IMR-90 (cell line): ENCODE measurements around the gene MRTFA. TPM values are rescaled to one million over a fixed set of nuclear protein-coding genes. Genes with fewer than 3 reads are reported as not detected.

Source experiments
- ATAC-seq: fragments of 200-7000 bp; cut with Tn5 transposase; 2 replicates; pipeline ENCODE4 v1.9.1; 2020; ENCODE audit warnings: low read depth, mild to moderate bottlenecking, moderate library complexity
- BruUV-seq: library from RNA; stranded (reverse); fragments of 400-500 nt; replicated peaks from 2 replicates; lab custom pipeline; 2021; lab: Mats Ljungman, UMichigan
- CTCF ChIA-PET: fragments of 300-600 bp; formaldehyde crosslinking; extraction: SDS; loops from one replicate; lab custom pipeline; 2021; ENCODE audit warnings: antibody characterized with exemption; lab: Yijun Ruan, JAX
- POLR2A ChIA-PET: fragments of 300-600 bp; sonication (Branson Sonifier 250); formaldehyde crosslinking; loops from one replicate; lab custom pipeline; 2022; ENCODE audit warnings: antibody characterized with exemption; ENCODE audit not compliant: unreplicated experiment; lab: Charles Lee
- DNase-seq: peaks from one replicate; pipeline ENCODE4 v3.0.0; 2013
- H2AFZ ChIP-seq: replicated peaks from 2 replicates; pipeline ENCODE3; 2013; ENCODE audit warnings: low read length, mild to moderate bottlenecking; ENCODE audit not compliant: poor library complexity
- H2AK5ac ChIP-seq: 2 replicates; pipeline ENCODE4 v1.6.1; 2013; ENCODE audit warnings: low read depth, low read length, inconsistent platforms
- H2AK9ac ChIP-seq: replicated peaks from 2 replicates; pipeline ENCODE3; 2013; ENCODE audit warnings: mild to moderate bottlenecking, low read depth, low read length, moderate library complexity; ENCODE audit not compliant: poor library complexity
- H2BK120ac ChIP-seq: 2 replicates; pipeline ENCODE4 v1.6.1; 2013; ENCODE audit warnings: low read depth, low read length, inconsistent platforms
- H2BK15ac ChIP-seq: 3 replicates; pipeline ENCODE4 v1.6.1; 2013; ENCODE audit warnings: low read depth, low read length, inconsistent platforms
- H2BK20ac ChIP-seq: 2 replicates; pipeline ENCODE4 v1.6.1; 2013; ENCODE audit warnings: low read depth, mild to moderate bottlenecking, inconsistent platforms, low read length, moderate library complexity
- H2BK5ac ChIP-seq: 2 replicates; pipeline ENCODE4 v1.6.1; 2013; ENCODE audit warnings: mild to moderate bottlenecking, low read depth, low read length, inconsistent platforms; ENCODE audit not compliant: poor library complexity, severe bottlenecking
- H3K14ac ChIP-seq: replicated peaks from 2 replicates; pipeline ENCODE4 v1.6.1; 2013; ENCODE audit warnings: low read depth, low read length, inconsistent platforms
- H3K18ac ChIP-seq: 2 replicates; pipeline ENCODE4 v1.6.1; 2013; ENCODE audit warnings: low read depth, low read length, control low read depth
- H3K23ac ChIP-seq: 2 replicates; pipeline ENCODE4 v1.6.1; 2013; ENCODE audit warnings: low read depth, low read length, inconsistent platforms
- H3K27ac ChIP-seq: 2 replicates; pipeline ENCODE4 v1.5.1; 2013; ENCODE audit warnings: mild to moderate bottlenecking, control low read depth, low read length; ENCODE audit not compliant: insufficient read depth
- H3K27me3 ChIP-seq: 2 replicates; pipeline ENCODE4 v1.6.1; 2013; ENCODE audit warnings: low read length; ENCODE audit not compliant: control insufficient read depth, insufficient read depth
- H3K36me3 ChIP-seq: 2 replicates; pipeline ENCODE4 v1.6.1; 2013; ENCODE audit warnings: low read length, mixed read lengths; ENCODE audit not compliant: control insufficient read depth, insufficient read depth
- H3K4ac ChIP-seq: 2 replicates; pipeline ENCODE4 v1.6.1; 2013; ENCODE audit warnings: low read depth, low read length, inconsistent platforms
- H3K4me1 ChIP-seq: 2 replicates; pipeline ENCODE4 v1.6.1; 2013; ENCODE audit warnings: low read length, mixed read lengths; ENCODE audit not compliant: control insufficient read depth, insufficient read depth
- H3K4me2 ChIP-seq: 2 replicates; pipeline ENCODE4 v1.6.1; 2013; ENCODE audit warnings: low read depth, mild to moderate bottlenecking, control low read depth, low read length, moderate library complexity
- H3K4me3 ChIP-seq: 2 replicates; pipeline ENCODE4 v1.5.1; 2013; ENCODE audit warnings: low read depth, mild to moderate bottlenecking, control low read depth, low read length, moderate library complexity; ENCODE audit not compliant: insufficient read depth
- H3K56ac ChIP-seq: 2 replicates; pipeline ENCODE4 v1.6.1; 2013; ENCODE audit warnings: low read length, inconsistent platforms; ENCODE audit not compliant: insufficient read depth; ENCODE audit errors: extremely low read depth
- H3K79me1 ChIP-seq, 2 experiments: 2 replicates each; pipeline ENCODE4 v1.6.1; 2013; ENCODE audit warnings: low read length in 2 of 2, inconsistent platforms in 1 of 2, low read depth in 1 of 2
- H3K9ac ChIP-seq: 2 replicates; pipeline ENCODE4 v1.6.1; 2013; ENCODE audit warnings: low read depth, low read length, control low read depth
- H3K9me1 ChIP-seq: 2 replicates; pipeline ENCODE4 v1.6.1; 2013; ENCODE audit warnings: low read length, inconsistent platforms; ENCODE audit not compliant: insufficient read depth
- H3K9me3 ChIP-seq: 2 replicates; pipeline ENCODE4 v1.6.1; 2013; ENCODE audit warnings: low read length; ENCODE audit not compliant: control insufficient read depth, insufficient read depth
- H4K20me1 ChIP-seq: 2 replicates; pipeline ENCODE4 v1.6.1; 2013; ENCODE audit warnings: low read length, inconsistent platforms; ENCODE audit not compliant: insufficient read depth
- H4K5ac ChIP-seq: 2 replicates; pipeline ENCODE4 v1.6.1; 2013; ENCODE audit warnings: mild to moderate bottlenecking, low read depth, low read length, control low read depth
- H4K8ac ChIP-seq, 2 experiments: 2 replicates each; pipeline ENCODE4 v1.6.1; 2013; ENCODE audit warnings: low read depth in 2 of 2, low read length in 2 of 2, control low read depth in 1 of 2, inconsistent platforms in 1 of 2
- H4K91ac ChIP-seq: 2 replicates; pipeline ENCODE4 v1.6.1; 2013; ENCODE audit warnings: low read depth, low read length, inconsistent platforms; ENCODE audit not compliant: insufficient read depth
- BHLHE40 ChIP-seq: fragments of 150-350 bp; IDR thresholded peaks from 2 replicates; pipeline ENCODE4 v1.6.1; 2016; ENCODE audit warnings: mild to moderate bottlenecking, low read depth, low read length
- CEBPB ChIP-seq: IDR thresholded peaks from 2 replicates; pipeline ENCODE4 v1.6.1; 2012; ENCODE audit warnings: low read depth, low read length, improper control_type of control experiment
- CHD1 ChIP-seq: IDR thresholded peaks from 2 replicates; pipeline ENCODE4 v1.6.1; 2012; ENCODE audit warnings: low read depth, low read length, improper control_type of control experiment
- RFX5 ChIP-seq: IDR thresholded peaks from 2 replicates; pipeline ENCODE4 v1.8.0; 2012; ENCODE audit warnings: low read depth, mild to moderate bottlenecking, low read length, moderate library complexity
- SMC3 ChIP-seq: fragments of 150-350 bp; IDR thresholded peaks from 2 replicates; pipeline ENCODE4 v1.6.1; 2016; ENCODE audit warnings: low read depth, mild to moderate bottlenecking, antibody characterized with exemption, low read length, moderate library complexity
- WGBS, 2 experiments: methylation state at CpG; one replicate each; pipeline versions ENCODE4 v1.1.5 to v1.1.7; 2013; ENCODE audit warnings: missing lambda C conversion rate in 2 of 2; ENCODE audit not compliant: insufficient read length in 1 of 2; ENCODE audit errors: extremely low coverage in 2 of 2; 5-methylcytosine and 5-hydroxymethylcytosine counted together
- dilution Hi-C: fragments of 300-500 bp; cut with HindIII; formaldehyde crosslinking; loops from one replicate; pipeline ENCODE4 v1.14.3; 2018; ENCODE audit warnings: low sequenced_read_pairs; ENCODE audit not compliant: unreplicated experiment
- in situ Hi-C: fragments of 300-500 bp; cut with MboI; formaldehyde crosslinking; loops from 3 replicates; pipeline ENCODE4 v1.14.3; 2019; ENCODE audit warnings: low sequenced_read_pairs, inconsistent platforms, mixed read lengths
- intact Hi-C: fragments of 100-400 bp; cut with micrococcal nuclease; formaldehyde crosslinking; loops from 2 replicates; pipeline ENCODE4 v1.10.0; 2022
- polyA plus RNA-seq, 3 experiments: library from polyadenylated mRNA; depleted of rRNA; stranded (reverse); fragments of >200 nt; gene quantifications; 2 replicates each; pipeline ENCODE4 v1.2.3, GENCODE V29; 2012; ENCODE audit warnings: low replicate concordance in 1 of 3
- total RNA-seq: library from RNA; depleted of rRNA; stranded (reverse); fragments of >200 nt; gene quantifications from 2 replicates; pipeline ENCODE4 v1.2.3, GENCODE V29; 2012

MRTFA gene
- total and polyA plus RNA-seq, 2 of the 4 experiments (the other 2 are of a cell fraction): 12.5 to 17.2 TPM

DNA sequence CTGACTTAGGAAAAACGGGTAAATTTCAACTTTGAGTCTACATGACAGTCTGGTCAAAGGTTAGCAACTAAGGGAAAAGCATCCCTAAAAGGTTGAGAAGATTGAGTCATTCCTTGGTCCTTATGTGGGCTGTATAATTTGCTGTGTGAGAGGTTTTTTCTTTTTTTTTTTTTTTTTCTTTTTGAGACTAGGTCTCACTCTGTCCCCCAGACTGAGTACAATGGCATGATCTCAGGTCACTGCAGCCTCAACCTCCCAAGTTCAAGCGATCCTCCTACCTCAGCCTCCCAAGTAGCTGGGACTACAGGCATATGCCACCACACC, 101.4 kb downstream of the MRTFA start:
- H3K14ac ChIP-seq: peak overlapping the region; percentile 92; the same call in 1 of the 2 replicates
- H3K9me3 ChIP-seq: no peaks in the 10 kb centered on the region
- H4K5ac ChIP-seq: no peak overlapping the region
- no peak for TF ChIP-seq RFX5
- TF ChIP-seq BHLHE40: no peak
- no peak for TF ChIP-seq CHD1
- TF ChIP-seq CEBPB: no peak
- TF ChIP-seq SMC3: no peak
- no CpG with 5 or more reads among the region's 2 CpGs for WGBS, 2 experiments
- ChIA-PET CTCF (interaction anchor here (0.6 to 2.3 kb wide), 3 partner anchors 11 to 205 kb away, joined by 3 to 16 read pairs (median 5); no protein-coding TSS in a partner anchor), POLR2A (no interaction called here)
- ATAC-seq: no peak
- H3K4me3 ChIP-seq: no peak overlapping the region
- H3K4me1 ChIP-seq: peaks cover 16% of the 10 kb centered on the region
- in situ Hi-C loops (no loop called here), dilution Hi-C loops (no loop called here), intact Hi-C loops (no loop called here)
- H4K20me1 ChIP-seq: peaks cover 24% of the 10 kb centered on the region; the same call in 1 of the 2 replicates
- no peak overlapping the region for H3K18ac ChIP-seq
- peak overlapping the region; percentile 52 for H3K27ac ChIP-seq
- H3K4me2 ChIP-seq: peak overlapping the region; percentile 34; the same call in 1 of the 2 replicates
- H3K4ac ChIP-seq: peak overlapping the region; percentile 89
- H3K36me3 ChIP-seq: no peaks in the 10 kb centered on the region
- H3K9me1 ChIP-seq: peaks cover 5% of the 10 kb centered on the region
- no peak overlapping the region for H2AK9ac ChIP-seq
- 0 out of 3 replicates have a peak overlapping the region, but pooled peaks have one; percentile 5 for H2BK15ac ChIP-seq
- H2BK120ac ChIP-seq: peak overlapping the region; percentile 42; the same call in 1 of the 2 replicates
- peak overlapping the region; percentile 35; the same call in 1 of the 2 replicates for H2BK20ac ChIP-seq
- H3K23ac ChIP-seq: peak overlapping the region; percentile 91
- H2BK5ac ChIP-seq: peak overlapping the region; percentile 95
- peaks cover 17 to 50% of the 10 kb centered on the region in 2 experiments for H3K79me1 ChIP-seq
- no peaks in the 10 kb centered on the region for H3K27me3 ChIP-seq
- H2AFZ ChIP-seq: no peak overlapping the region
- H3K9ac ChIP-seq: 0 out of 2 replicates have a peak overlapping the region, but pooled peaks have one; percentile 10
- peak overlapping the region; percentile 33; the same call in 1 of the 2 replicates for H4K91ac ChIP-seq
- DNase-seq: no peak
- H3K56ac ChIP-seq: no peak overlapping the region; the same call in 1 of the 2 replicates
- peak overlapping the region; percentile 87 for H2AK5ac ChIP-seq
- H4K8ac ChIP-seq: peak overlapping the region in 1 of 2 experiments; percentile 41; a peak in 2 of 4 replicates
- no TSS peak for BruUV-seq
